ENCODE measurements around the gene SH3PXD2A. TPM values are rescaled to one million over a fixed set of nuclear protein-coding genes. Genes with fewer than 3 reads are reported as not detected.

Gene SH3PXD2A
- total RNA-seq, 2 donors from 2014 or later, result 14.6 to 18.2 TPM

- H3K4me3 ChIP-seq, result no peak overlapping the region
- H3K36me3 ChIP-seq, result no peaks in the 10 kb centered on the region
- H3K27me3 ChIP-seq, result no peaks in the 10 kb centered on the region
- TF ChIP-seq CTCF (IDR thresholded peaks at IDR 0.05), result no peak
- no peak for DNase-seq (ENCODE audit: low spot score)
- peaks cover 0 to 9% of the 10 kb centered on the region in 2 donors for H3K4me1 ChIP-seq
- H3K27ac ChIP-seq, result no peak overlapping the region
- no peaks in the 10 kb centered on the region for H3K9me3 ChIP-seq
Measured at GRCh38 chr10:103551619-103552602, 303.5 kb downstream of the SH3PXD2A start.

- no peak overlapping the region for H3K27ac ChIP-seq
- H3K4me1 ChIP-seq, result peaks cover 0 to 2% of the 10 kb centered on the region in 2 donors
Measured at GRCh38 chr10:103550229-103550628, 305.1 kb downstream of the SH3PXD2A start.

GRCh38 chr10:103549349-103549685, 306.1 kb downstream of the SH3PXD2A start:
- Histone ChIP-seq H3K36me3 (no peaks in the 10 kb centered on the region), H3K4me3 (no peak overlapping the region), H3K4me1 (no peaks in the 10 kb centered on the region), H3K27ac (no peak overlapping the region), H3K9me3 (no peaks in the 10 kb centered on the region), H3K27me3 (no peaks in the 10 kb centered on the region)
- no peak for TF ChIP-seq CTCF (IDR thresholded peaks at IDR 0.05)
- DNase-seq (ENCODE audit: low spot score), result no peak

More at GRCh38 chr10:103550229-103550628, 305.1 kb downstream of the SH3PXD2A start:
- no peak for DNase-seq (ENCODE audit: low spot score)
- Histone ChIP-seq H3K27me3 (no peaks in the 10 kb centered on the region), H3K4me3 (no peak overlapping the region), H3K36me3 (no peaks in the 10 kb centered on the region), H3K9me3 (no peaks in the 10 kb centered on the region)
- TF ChIP-seq CTCF (IDR thresholded peaks at IDR 0.05), result no peak

GRCh38 chr10:103548581-103549348, 306.6 kb downstream of the SH3PXD2A start:
- DNase-seq (ENCODE audit: low spot score), result no peak
- no peaks in the 10 kb centered on the region for H3K9me3 ChIP-seq
- no peaks in the 10 kb centered on the region for H3K4me1 ChIP-seq
- TF ChIP-seq CTCF (IDR thresholded peaks at IDR 0.05), result no peak
- H3K27me3 ChIP-seq, result no peaks in the 10 kb centered on the region
- no peak overlapping the region for H3K27ac ChIP-seq
- H3K4me3 ChIP-seq, result no peak overlapping the region
- H3K36me3 ChIP-seq, result no peaks in the 10 kb centered on the region

- Histone ChIP-seq H3K9me3 (no peaks in the 10 kb centered on the region), H3K27ac (no peak overlapping the region), H3K27me3 (no peaks in the 10 kb centered on the region), H3K4me1 (peaks cover 0 to 6% of the 10 kb centered on the region in 2 donors), H3K4me3 (no peak overlapping the region), H3K36me3 (no peaks in the 10 kb centered on the region)
- DNase-seq (ENCODE audit: low spot score), result no peak
- TF ChIP-seq CTCF (IDR thresholded peaks at IDR 0.05), result no peak
Measured at GRCh38 chr10:103548006-103548405, 307.4 kb downstream of the SH3PXD2A start.

Measured in right atrium auricular region (tissue), 2 donors.